Measurements from ENCODE around the gene NFIX. TPM values are rescaled to one million over a fixed set of nuclear protein-coding genes. Genes with fewer than 3 reads are reported as not detected.

Gene NFIX
- total and polyA plus RNA-seq, 2 of the 13 experiments (the other 11 are each of a cell fraction or from before 2014, with no cell fraction given): 3.4 to 5.4 TPM

GRCh38 chr19:13055213-13056051 is 60.2 kb downstream of the NFIX start (continued):
- TF ChIP-seq, protein P1, sequence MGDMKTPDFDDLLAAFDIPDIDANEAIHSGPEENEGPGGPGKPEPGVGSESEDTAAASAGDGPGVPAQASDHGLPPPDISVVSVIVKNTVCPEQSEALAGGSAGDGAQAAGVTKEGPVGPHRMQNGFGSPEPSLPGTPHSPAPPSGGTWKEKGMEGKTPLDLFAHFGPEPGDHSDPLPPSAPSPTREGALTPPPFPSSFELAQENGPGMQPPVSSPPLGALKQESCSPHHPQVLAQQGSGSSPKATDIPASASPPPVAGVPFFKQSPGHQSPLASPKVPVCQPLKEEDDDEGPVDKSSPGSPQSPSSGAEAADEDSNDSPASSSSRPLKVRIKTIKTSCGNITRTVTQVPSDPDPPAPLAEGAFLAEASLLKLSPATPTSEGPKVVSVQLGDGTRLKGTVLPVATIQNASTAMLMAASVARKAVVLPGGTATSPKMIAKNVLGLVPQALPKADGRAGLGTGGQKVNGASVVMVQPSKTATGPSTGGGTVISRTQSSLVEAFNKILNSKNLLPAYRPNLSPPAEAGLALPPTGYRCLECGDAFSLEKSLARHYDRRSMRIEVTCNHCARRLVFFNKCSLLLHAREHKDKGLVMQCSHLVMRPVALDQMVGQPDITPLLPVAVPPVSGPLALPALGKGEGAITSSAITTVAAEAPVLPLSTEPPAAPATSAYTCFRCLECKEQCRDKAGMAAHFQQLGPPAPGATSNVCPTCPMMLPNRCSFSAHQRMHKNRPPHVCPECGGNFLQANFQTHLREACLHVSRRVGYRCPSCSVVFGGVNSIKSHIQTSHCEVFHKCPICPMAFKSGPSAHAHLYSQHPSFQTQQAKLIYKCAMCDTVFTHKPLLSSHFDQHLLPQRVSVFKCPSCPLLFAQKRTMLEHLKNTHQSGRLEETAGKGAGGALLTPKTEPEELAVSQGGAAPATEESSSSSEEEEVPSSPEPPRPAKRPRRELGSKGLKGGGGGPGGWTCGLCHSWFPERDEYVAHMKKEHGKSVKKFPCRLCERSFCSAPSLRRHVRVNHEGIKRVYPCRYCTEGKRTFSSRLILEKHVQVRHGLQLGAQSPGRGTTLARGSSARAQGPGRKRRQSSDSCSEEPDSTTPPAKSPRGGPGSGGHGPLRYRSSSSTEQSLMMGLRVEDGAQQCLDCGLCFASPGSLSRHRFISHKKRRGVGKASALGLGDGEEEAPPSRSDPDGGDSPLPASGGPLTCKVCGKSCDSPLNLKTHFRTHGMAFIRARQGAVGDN (CRISPR knock-in tag; IDR thresholded peaks at IDR 0.05): peak; percentile 90
- TF ChIP-seq ZBTB7A (CRISPR knock-in tag; IDR thresholded peaks at IDR 0.05) (no peak), RNF219 (CRISPR knock-in tag; IDR thresholded peaks at IDR 0.05) (no peak), SAP130 (CRISPR knock-in tag; IDR thresholded peaks at IDR 0.05; ENCODE audit: low read depth) (peak; percentile 60; the same call in 1 of the 2 replicates), THAP7 (CRISPR knock-in tag; IDR thresholded peaks at IDR 0.05) (peak; percentile 59; the same call in 1 of the 2 replicates), ZBTB7B (CRISPR knock-in tag; IDR thresholded peaks at IDR 0.05) (peak; percentile 75; the same call in 1 of the 2 replicates), FOSL2 (CRISPR knock-in tag; IDR thresholded peaks at IDR 0.05) (peak; percentile 76), CTCF (CRISPR knock-in tag; IDR thresholded peaks at IDR 0.05) (peak; percentile 44), ETV5 (CRISPR knock-in tag; IDR thresholded peaks at IDR 0.05; ENCODE audit: borderline replicate concordance) (peak; percentile 75), HOXA3 (CRISPR knock-in tag; IDR thresholded peaks at IDR 0.05) (peak; percentile 15; the same call in 1 of the 2 replicates), ATF3 (CRISPR knock-in tag; IDR thresholded peaks at IDR 0.05) (peak; percentile 94), ZBTB38 (CRISPR knock-in tag; IDR thresholded peaks at IDR 0.05) (0 out of 2 replicates have a peak, but pooled peaks have one; percentile 22), GATAD2A (CRISPR knock-in tag; IDR thresholded peaks at IDR 0.05) (peak; percentile 68), NFE2L2 (IDR thresholded peaks at IDR 0.05; ENCODE audit: low read length) (no peak)
- TF ChIP-seq, protein P2, sequence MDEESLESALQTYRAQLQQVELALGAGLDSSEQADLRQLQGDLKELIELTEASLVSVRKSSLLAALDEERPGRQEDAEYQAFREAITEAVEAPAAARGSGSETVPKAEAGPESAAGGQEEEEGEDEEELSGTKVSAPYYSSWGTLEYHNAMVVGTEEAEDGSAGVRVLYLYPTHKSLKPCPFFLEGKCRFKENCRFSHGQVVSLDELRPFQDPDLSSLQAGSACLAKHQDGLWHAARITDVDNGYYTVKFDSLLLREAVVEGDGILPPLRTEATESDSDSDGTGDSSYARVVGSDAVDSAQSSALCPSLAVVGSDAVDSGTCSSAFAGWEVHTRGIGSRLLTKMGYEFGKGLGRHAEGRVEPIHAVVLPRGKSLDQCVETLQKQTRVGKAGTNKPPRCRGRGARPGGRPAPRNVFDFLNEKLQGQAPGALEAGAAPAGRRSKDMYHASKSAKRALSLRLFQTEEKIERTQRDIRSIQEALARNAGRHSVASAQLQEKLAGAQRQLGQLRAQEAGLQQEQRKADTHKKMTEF (CRISPR knock-in tag; IDR thresholded peaks at IDR 0.05): 0 out of 2 replicates have a peak, but pooled peaks have one; percentile 17
